SH-SY5Y (cell line): ENCODE data around the gene TTLL6.

Source experiments
- GATA2 ChIP-seq: IDR thresholded peaks from 2 replicates; pipeline ENCODE4 v1.6.1; 2011; ENCODE audit warnings: mild to moderate bottlenecking, low read depth, low read length
- GATA3 ChIP-seq: IDR thresholded peaks from 2 replicates; pipeline ENCODE4 v1.6.1; 2011; ENCODE audit warnings: low read depth, mild to moderate bottlenecking, low read length, moderate library complexity

GRCh38 chr17:48825446-48826381 is 8.7 kb upstream of the TTLL6 start:
- no peak for TF ChIP-seq GATA3
- TF ChIP-seq GATA2 = no peak
